HCT116 (cell line): ENCODE results near the gene CRTC1. TPM values are rescaled to one million over a fixed set of nuclear protein-coding genes. Genes with fewer than 3 reads are reported as not detected.

Experiments used
- ATAC-seq: fragments of 200-7000 bp; cut with Tn5 transposase; 2 replicates; pipeline ENCODE4 v1.9.1; 2020; ENCODE audit warnings: mild to moderate bottlenecking, moderate library complexity
- BruUV-seq: library from RNA; stranded (reverse); fragments of 400-500 nt; replicated peaks from 2 replicates; lab custom pipeline; 2021; lab: Mats Ljungman, UMichigan
- CTCF ChIA-PET: fragments of 300-600 bp; sonication (Branson Sonifier 250); formaldehyde crosslinking; loops from one replicate; lab custom pipeline; 2021; ENCODE audit warnings: antibody characterized with exemption; lab: Charles Lee
- POLR2A ChIA-PET: fragments of 300-600, 350-600 bp; sonication (Branson Sonifier 250); formaldehyde crosslinking; loops from one replicate; lab custom pipeline; 2021; ENCODE audit warnings: antibody characterized with exemption; lab: Charles Lee
- RAD21 ChIA-PET, 2 experiments: fragments of 300-600 bp; sonication (Branson Sonifier 250); formaldehyde crosslinking; loops; one replicate each; lab custom pipeline; 2023; ENCODE audit warnings: low total read pairs in 2 of 2; ENCODE audit not compliant: uncharacterized antibody in 2 of 2, unreplicated experiment in 2 of 2, low non-redundant PET in 1 of 2; lab: Charles Lee
- DNase-seq: peaks from one replicate; pipeline ENCODE4 v3.0.0-alpha.2; 2010; ENCODE audit warnings: low read depth, low spot score
- H2AFZ ChIP-seq: fragments of 200-600 bp; shearing (Covaris generic), sonication (generic); 2 replicates; pipeline ENCODE4 v1.6.1; 2017; ENCODE audit warnings: low read depth, mixed run types, mixed read lengths, antibody characterized with exemption, low read length; ENCODE audit not compliant: poor library complexity, severe bottlenecking
- H3K27ac ChIP-seq: 2 replicates; pipeline ENCODE4 v1.5.1; 2012; ENCODE audit warnings: low read depth, low read length
- H3K27me3 ChIP-seq: fragments of 200-600 bp; sonication (generic); 2 replicates; pipeline ENCODE4 v1.6.1; 2016; ENCODE audit warnings: mixed run types, low read length, mixed read lengths; ENCODE audit not compliant: insufficient read depth
- H3K36me3 ChIP-seq, 2 experiments: fragments of 200-500 bp in 1 of 2; fragments of 200-600 bp in 1 of 2; sonication (Bioruptor generic) in 1 of 2; sonication (generic) in 1 of 2; 2 replicates each; pipeline versions ENCODE4 v1.5.1 to v1.6.1; 2014 to 2016; ENCODE audit warnings: low read length in 2 of 2, inconsistent platforms in 1 of 2, mixed read lengths in 1 of 2, mixed run types in 1 of 2; ENCODE audit not compliant: insufficient read depth in 2 of 2, control insufficient read depth in 1 of 2
- H3K4me1 ChIP-seq, 2 experiments: fragments of 200-600 bp in 1 of 2; sonication (generic) in 1 of 2; 2 replicates each; pipeline versions ENCODE4 v1.5.1 to v1.6.1; 2012 to 2017; ENCODE audit warnings: low read length in 2 of 2, inconsistent platforms in 1 of 2, mild to moderate bottlenecking in 1 of 2, mixed read lengths in 1 of 2, mixed run types in 1 of 2, moderate library complexity in 1 of 2; ENCODE audit not compliant: insufficient read depth in 2 of 2, control insufficient read depth in 1 of 2
- H3K4me2 ChIP-seq: fragments of 200-600 bp; sonication (generic); 2 replicates; pipeline ENCODE4 v1.6.1; 2017; ENCODE audit warnings: mixed run types, low read length, mixed read lengths
- H3K4me3 ChIP-seq, 2 experiments: fragments of 200-600 bp in 1 of 2; sonication (generic) in 1 of 2; replicated peaks in 1 of 2; 2 replicates each; pipeline ENCODE4 v1.5.1; 2011 to 2016; ENCODE audit warnings: low read length in 2 of 2, control low read depth in 1 of 2, low read depth in 1 of 2, mild to moderate bottlenecking in 1 of 2, mixed read lengths in 1 of 2, mixed run types in 1 of 2
- H3K79me2 ChIP-seq: fragments of 200-600 bp; sonication (generic); 2 replicates; pipeline ENCODE4 v1.6.1; 2017; ENCODE audit warnings: mild to moderate bottlenecking, mixed run types, low read length, moderate library complexity, mixed read lengths; ENCODE audit not compliant: insufficient read depth
- H3K9ac ChIP-seq: fragments of 200-600 bp; sonication (generic); 2 replicates; pipeline ENCODE4 v1.6.1; 2016; ENCODE audit warnings: low read length, mixed read lengths
- H3K9me2 ChIP-seq: fragments of 200-600 bp; sonication (generic), shearing (Covaris generic); 2 replicates; pipeline ENCODE4 v1.6.1; 2017; ENCODE audit warnings: mixed run types, mild to moderate bottlenecking, moderate library complexity; ENCODE audit not compliant: insufficient read depth
- H3K9me3 ChIP-seq, 2 experiments: fragments of 200-500 bp in 1 of 2; fragments of 200-600 bp in 1 of 2; sonication (Bioruptor generic) in 1 of 2; sonication (generic) in 1 of 2; 2 replicates each; pipeline ENCODE4 v1.6.1; 2014 to 2017; ENCODE audit warnings: low read length in 2 of 2, mixed read lengths in 2 of 2, inconsistent platforms in 1 of 2, low read depth in 1 of 2, mild to moderate bottlenecking in 1 of 2, mixed run types in 1 of 2, moderate library complexity in 1 of 2; ENCODE audit not compliant: control insufficient read depth in 1 of 2, insufficient read depth in 1 of 2
- H4K20me1 ChIP-seq: fragments of 200-600 bp; sonication (generic), shearing (Covaris generic); 2 replicates; pipeline ENCODE4 v1.6.1; 2017; ENCODE audit warnings: mixed run types, mild to moderate bottlenecking, moderate library complexity; ENCODE audit not compliant: insufficient read depth
- ATF3 ChIP-seq: IDR thresholded peaks from 2 replicates; pipeline ENCODE4 v1.6.1; 2012
- CBX3 ChIP-seq: IDR thresholded peaks from 2 replicates; pipeline ENCODE4 v1.6.1; 2012; ENCODE audit warnings: low read depth
- CTCF ChIP-seq, 3 experiments: fragments of 200-600 bp in 1 of 3; sonication (generic) in 1 of 3; IDR thresholded peaks in 2 of 3; conservative IDR thresholded peaks in 1 of 3; 2 replicates each; pipeline ENCODE4 v1.5.1; 2012 to 2017; ENCODE audit warnings: low read depth in 2 of 3, low read length in 2 of 3, antibody characterized with exemption in 1 of 3, borderline replicate concordance in 1 of 3, control low read depth in 1 of 3, mild to moderate bottlenecking in 1 of 3, mixed read lengths in 1 of 3, mixed run types in 1 of 3, moderate library complexity in 1 of 3; ENCODE audit not compliant: insufficient read depth in 1 of 3
- EGR1 ChIP-seq: IDR thresholded peaks from 2 replicates; pipeline ENCODE4 v1.6.1; 2012; ENCODE audit warnings: low read depth
- EZH2 ChIP-seq: fragments of 200-600 bp; sonication (generic); IDR thresholded peaks from 2 replicates; pipeline ENCODE4 v1.6.1; 2017; ENCODE audit warnings: antibody characterized with exemption, mixed run types
- FOSL1 ChIP-seq: IDR thresholded peaks from 2 replicates; pipeline ENCODE4 v1.6.1; 2012; ENCODE audit warnings: low read depth
- JUND ChIP-seq: IDR thresholded peaks from 2 replicates; pipeline ENCODE4 v1.6.1; 2012
- TCF7L2 ChIP-seq: IDR thresholded peaks from 2 replicates; pipeline ENCODE4 v1.7.0; 2011; ENCODE audit warnings: borderline replicate concordance, inconsistent platforms; ENCODE audit not compliant: insufficient read depth, insufficient read length; ENCODE audit errors: extremely low read depth
- ZNF274 ChIP-seq: fragments of 200-500 bp; sonication (Bioruptor generic); IDR thresholded peaks from 2 replicates; pipeline ENCODE4 v1.6.1; 2014; ENCODE audit warnings: mild to moderate bottlenecking, low read depth, low read length, inconsistent platforms
- intact Hi-C: fragments of 100-400 bp; cut with micrococcal nuclease; formaldehyde crosslinking; loops from 2 replicates; pipeline ENCODE4 v1.10.0; 2022
- total RNA-seq: library from RNA; stranded (reverse); gene quantifications from one replicate; pipeline ENCODE4 v1.2.1, GENCODE V29; 2021; ENCODE audit not compliant: unreplicated experiment

Gene CRTC1
- total RNA-seq, 1 experiment from 2014 or later: 14.9 TPM

- DNase-seq (no peak), ATAC-seq (no peak)
- Histone ChIP-seq H3K36me3 (no peaks in the 10 kb centered on the region), H3K27me3 (no peaks in the 10 kb centered on the region), H3K4me2 (no peak overlapping the region), H3K9me2 (no peaks in the 10 kb centered on the region), H3K9ac (no peak overlapping the region), H3K79me2 (peaks cover 8% of the 10 kb centered on the region; the same call in 1 of the 2 replicates), H3K4me1 (peaks cover 12 to 25% of the 10 kb centered on the region in 2 experiments), H3K9me3 (no peaks in the 10 kb centered on the region), H2AFZ (no peak overlapping the region)
- RAD21 ChIA-PET: no interaction called here
- POLR2A ChIA-PET: no interaction called here
- CTCF ChIA-PET: no interaction called here
- TF ChIP-seq CBX3 (no peak), FOSL1 (no peak), ZNF274 (no peak), CTCF (IDR thresholded peaks at IDR 0.05 in 2 of 3, conservative IDR thresholded peaks at IDR 0.05 in 1 of 3; ENCODE audit: borderline replicate concordance in 1 of 3, insufficient read depth in 1 of 3, low read depth in 2 of 3, low read length in 2 of 3) (no peak), EGR1 (no peak), JUND (no peak), TCF7L2 (no peak), ATF3 (no peak), EZH2 (no peak)
- TF ChIP-seq, all 23 proteins: peak for 0
- H3K27ac ChIP-seq: no peak overlapping the region
- intact Hi-C loops: no loop called here
- H4K20me1 ChIP-seq: no peaks in the 10 kb centered on the region
- no peak overlapping the region for H3K4me3 ChIP-seq
- BruUV-seq: no TSS peak
Measured at GRCh38 chr19:18657590-18658365, 25.7 kb upstream of the CRTC1 start.
